Measurements from ENCODE around the gene CDH22.

- no peak for TF ChIP-seq POLR2A (IDR thresholded peaks at IDR 0.05)
- TF ChIP-seq, protein P1, sequence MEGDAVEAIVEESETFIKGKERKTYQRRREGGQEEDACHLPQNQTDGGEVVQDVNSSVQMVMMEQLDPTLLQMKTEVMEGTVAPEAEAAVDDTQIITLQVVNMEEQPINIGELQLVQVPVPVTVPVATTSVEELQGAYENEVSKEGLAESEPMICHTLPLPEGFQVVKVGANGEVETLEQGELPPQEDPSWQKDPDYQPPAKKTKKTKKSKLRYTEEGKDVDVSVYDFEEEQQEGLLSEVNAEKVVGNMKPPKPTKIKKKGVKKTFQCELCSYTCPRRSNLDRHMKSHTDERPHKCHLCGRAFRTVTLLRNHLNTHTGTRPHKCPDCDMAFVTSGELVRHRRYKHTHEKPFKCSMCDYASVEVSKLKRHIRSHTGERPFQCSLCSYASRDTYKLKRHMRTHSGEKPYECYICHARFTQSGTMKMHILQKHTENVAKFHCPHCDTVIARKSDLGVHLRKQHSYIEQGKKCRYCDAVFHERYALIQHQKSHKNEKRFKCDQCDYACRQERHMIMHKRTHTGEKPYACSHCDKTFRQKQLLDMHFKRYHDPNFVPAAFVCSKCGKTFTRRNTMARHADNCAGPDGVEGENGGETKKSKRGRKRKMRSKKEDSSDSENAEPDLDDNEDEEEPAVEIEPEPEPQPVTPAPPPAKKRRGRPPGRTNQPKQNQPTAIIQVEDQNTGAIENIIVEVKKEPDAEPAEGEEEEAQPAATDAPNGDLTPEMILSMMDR (IDR thresholded peaks at IDR 0.05) = no peak
Observed at GRCh38 chr20:46152824-46153586, 155.3 kb downstream of the CDH22 start.

All from esophagus squamous epithelium (tissue), 4 donors.